Panc1 (cell line): ENCODE measurements around the gene CCDC178.

Experiments used
- CTCF ChIP-seq: fragments of 450-650 bp; IDR thresholded peaks from 2 replicates; pipeline ENCODE4 v1.5.1; 2017; ENCODE audit warnings: mild to moderate bottlenecking
- POLR2AphosphoS5 ChIP-seq: IDR thresholded peaks from 2 replicates; pipeline ENCODE4 v1.6.1; 2012; ENCODE audit warnings: mild to moderate bottlenecking, low read depth, low read length, moderate library complexity
- TCF7L2 ChIP-seq: IDR thresholded peaks from 2 replicates; pipeline ENCODE4 v1.6.1; 2011; ENCODE audit warnings: mild to moderate bottlenecking, low read depth, low read length, inconsistent platforms

GRCh38 chr18:32915516-32915915 is 525.0 kb downstream of the CCDC178 start:
- TF ChIP-seq CTCF (no peak), POLR2AphosphoS5 (no peak), TCF7L2 (no peak)
